ENCODE results near the gene FLCN.

DNA sequence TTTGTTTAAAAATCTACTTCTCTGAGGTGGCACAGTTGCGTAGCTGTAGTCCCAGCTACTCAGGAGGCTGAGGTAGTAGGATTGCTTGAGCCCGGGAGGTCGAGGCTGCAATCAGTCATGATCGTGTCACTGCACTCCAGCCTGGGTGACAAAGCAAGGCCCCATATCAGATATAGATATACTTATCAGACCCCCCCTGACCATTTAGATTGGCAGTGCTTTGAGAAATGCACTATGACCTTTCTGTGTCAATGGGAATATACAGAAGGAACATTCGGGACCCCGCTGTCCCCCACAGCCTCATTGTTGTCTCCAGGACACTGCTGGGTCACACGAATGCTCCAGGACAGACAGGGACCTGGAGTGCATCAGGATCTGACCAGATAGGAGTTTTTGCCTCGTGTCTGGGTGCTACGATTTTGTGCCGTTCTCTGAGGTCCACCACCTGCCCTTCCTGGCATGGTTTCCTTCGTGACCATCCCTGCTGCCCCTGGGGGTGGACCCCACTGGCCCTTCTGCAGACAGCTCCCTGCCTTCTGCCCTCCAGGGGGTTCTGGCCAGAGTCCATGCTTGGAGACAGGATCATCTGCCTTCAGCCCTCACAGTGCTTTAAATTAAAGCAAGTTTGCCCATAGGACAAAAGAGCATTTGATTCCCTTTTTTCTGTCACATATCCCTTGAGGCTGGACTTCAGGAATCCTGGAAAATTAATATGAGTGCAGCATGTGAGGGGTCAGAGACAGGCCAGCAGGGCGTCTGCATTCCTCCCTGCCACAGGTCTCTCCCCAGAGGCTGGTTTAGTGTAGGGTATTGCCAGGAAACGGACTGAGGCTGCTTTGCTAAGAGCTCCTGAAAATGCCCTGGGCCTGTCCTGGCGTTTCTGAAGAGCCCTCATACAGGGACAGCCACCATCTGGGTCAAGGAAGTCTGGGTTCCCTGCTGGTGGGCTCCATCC lies 50.1 kb downstream of the FLCN start:
- TF ChIP-seq, protein P1, sequence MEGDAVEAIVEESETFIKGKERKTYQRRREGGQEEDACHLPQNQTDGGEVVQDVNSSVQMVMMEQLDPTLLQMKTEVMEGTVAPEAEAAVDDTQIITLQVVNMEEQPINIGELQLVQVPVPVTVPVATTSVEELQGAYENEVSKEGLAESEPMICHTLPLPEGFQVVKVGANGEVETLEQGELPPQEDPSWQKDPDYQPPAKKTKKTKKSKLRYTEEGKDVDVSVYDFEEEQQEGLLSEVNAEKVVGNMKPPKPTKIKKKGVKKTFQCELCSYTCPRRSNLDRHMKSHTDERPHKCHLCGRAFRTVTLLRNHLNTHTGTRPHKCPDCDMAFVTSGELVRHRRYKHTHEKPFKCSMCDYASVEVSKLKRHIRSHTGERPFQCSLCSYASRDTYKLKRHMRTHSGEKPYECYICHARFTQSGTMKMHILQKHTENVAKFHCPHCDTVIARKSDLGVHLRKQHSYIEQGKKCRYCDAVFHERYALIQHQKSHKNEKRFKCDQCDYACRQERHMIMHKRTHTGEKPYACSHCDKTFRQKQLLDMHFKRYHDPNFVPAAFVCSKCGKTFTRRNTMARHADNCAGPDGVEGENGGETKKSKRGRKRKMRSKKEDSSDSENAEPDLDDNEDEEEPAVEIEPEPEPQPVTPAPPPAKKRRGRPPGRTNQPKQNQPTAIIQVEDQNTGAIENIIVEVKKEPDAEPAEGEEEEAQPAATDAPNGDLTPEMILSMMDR (IDR thresholded peaks at IDR 0.05), result no peak
- TF ChIP-seq POLR2A (IDR thresholded peaks at IDR 0.05), result no peak

Measured in lower leg skin (tissue), 3 donors.